ENCODE data around the gene PRAMEF14.
"Not testable (repeated sequence)": the region's sequence is repeated elsewhere in the genome, so short reads cannot be mapped to it uniquely, and the experiment has no call there.

PRAMEF14 gene

GRCh38 chr1:13347034-13347433 is at the start of gene PRAMEF14:
TSS of gene PRAMEF14 (minus strand) at chr1:13347134. CDS start at chr1:13345314, 1,820 bp downstream.
- not testable (repeated sequence) for H3K4me3 ChIP-seq; H3K27me3 ChIP-seq; H3K4me2 ChIP-seq; H3K36me3 ChIP-seq; H4K20me1 ChIP-seq; H3K9me3 ChIP-seq (replicated peaks in 1 of 11); H3K27ac ChIP-seq; H3K9ac ChIP-seq; H3K4me1 ChIP-seq

GRCh38 chr1:13395311-13395710 is 48.4 kb upstream of the PRAMEF14 start:
- not testable (repeated sequence) for H3K27me3 ChIP-seq

DNA sequence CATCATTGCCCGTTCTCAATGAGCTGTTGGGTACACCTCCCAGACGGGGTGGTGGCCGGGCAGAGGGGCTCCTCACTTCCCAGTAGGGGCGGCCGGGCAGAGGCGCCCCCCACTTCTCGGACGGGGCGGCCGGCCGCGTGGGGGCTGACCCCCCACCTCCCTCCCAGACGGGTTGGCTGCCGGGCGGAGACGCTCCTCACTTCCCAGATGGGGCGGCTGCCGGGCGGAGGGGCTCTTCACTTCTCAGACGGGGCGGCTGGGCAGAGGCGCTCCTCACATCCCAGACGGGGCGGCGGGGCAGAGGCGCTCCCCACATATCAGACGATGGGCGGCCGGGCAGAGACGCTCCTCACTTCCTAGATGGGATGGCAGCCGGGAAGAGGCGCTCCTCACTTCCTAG is 47.8 kb upstream of the PRAMEF14 start:
- not testable (repeated sequence) for H3K4me1 ChIP-seq, H3K27me3 ChIP-seq, H3K4me2 ChIP-seq, H3K9ac ChIP-seq, H3K27ac ChIP-seq, H3K36me3 ChIP-seq, H3K4me3 ChIP-seq, H4K20me1 ChIP-seq
- peaks cover 0 to 16% (median 0%) of the 10 kb centered on the region in 11 experiments; a peak in 1 of 22 replicates for H3K9me3 ChIP-seq (replicated peaks in 1 of 11)

More at GRCh38 chr1:13395311-13395710, 48.4 kb upstream of the PRAMEF14 start:
- H3K4me3 ChIP-seq, H3K9ac ChIP-seq, H3K4me2 ChIP-seq, H4K20me1 ChIP-seq, H3K36me3 ChIP-seq, H3K27ac ChIP-seq, H3K4me1 ChIP-seq: not testable (repeated sequence)
- H3K9me3 ChIP-seq (replicated peaks in 1 of 11), result peaks cover 0 to 16% (median 0%) of the 10 kb centered on the region in 11 experiments; a peak in 1 of 22 replicates

- not testable (repeated sequence) for H3K36me3 ChIP-seq, H3K27ac ChIP-seq, H3K9ac ChIP-seq, H3K4me1 ChIP-seq, H3K4me3 ChIP-seq, H3K27me3 ChIP-seq, H4K20me1 ChIP-seq, H3K4me2 ChIP-seq
- peaks cover 0 to 16% (median 0%) of the 10 kb centered on the region in 11 experiments; a peak in 1 of 22 replicates for H3K9me3 ChIP-seq (replicated peaks in 1 of 11)
These were observed 46.1 kb upstream of the PRAMEF14 start for GRCh38 chr1:13393004-13393403.

GRCh38 chr1:13389332-13389731 is 42.4 kb upstream of the PRAMEF14 start, which contains the start of gene PRAMEF17:
TSS of gene PRAMEF17 (plus strand) at chr1:13389632. CDS start at chr1:13389658, 26 bp downstream.
- H3K9ac ChIP-seq; H3K4me3 ChIP-seq; H3K27me3 ChIP-seq; H3K27ac ChIP-seq; H3K9me3 ChIP-seq (replicated peaks in 1 of 11); H3K36me3 ChIP-seq; H4K20me1 ChIP-seq; H3K4me1 ChIP-seq; H3K4me2 ChIP-seq: not testable (repeated sequence)

- H3K27me3 ChIP-seq; H3K4me2 ChIP-seq; H3K27ac ChIP-seq; H4K20me1 ChIP-seq; H3K9me3 ChIP-seq (replicated peaks in 1 of 11); H3K4me3 ChIP-seq; H3K4me1 ChIP-seq; H3K36me3 ChIP-seq; H3K9ac ChIP-seq: not testable (repeated sequence)
These were observed 33.4 kb upstream of the PRAMEF14 start for GRCh38 chr1:13380380-13380779.

- not testable (repeated sequence) for H3K27ac ChIP-seq; H3K4me3 ChIP-seq; H3K36me3 ChIP-seq; H3K9ac ChIP-seq; H3K9me3 ChIP-seq (replicated peaks in 1 of 11); H3K27me3 ChIP-seq; H3K4me1 ChIP-seq; H4K20me1 ChIP-seq; H3K4me2 ChIP-seq
These were observed 32.0 kb upstream of the PRAMEF14 start for GRCh38 chr1:13378983-13379382.

DNA sequence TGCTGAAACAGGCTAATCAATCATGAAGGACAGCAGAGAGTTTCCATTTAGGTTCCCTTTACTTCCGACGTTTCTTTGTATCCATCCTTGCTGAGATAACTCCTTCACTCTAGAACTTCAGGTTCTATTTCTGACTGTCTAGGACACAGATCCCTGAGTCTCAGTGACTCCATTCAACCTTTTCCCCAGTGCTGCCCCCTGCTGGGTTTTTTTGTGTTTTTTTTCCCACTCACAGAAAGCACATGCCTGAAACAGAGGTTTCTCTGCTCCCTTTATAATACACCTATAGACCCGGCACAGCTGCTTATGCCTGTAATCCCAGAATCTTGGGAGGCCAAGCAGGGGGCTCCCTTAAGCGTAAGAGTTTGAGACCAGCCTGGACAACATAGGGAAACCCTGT is 21.6 kb upstream of the PRAMEF14 start:
- H3K27me3 ChIP-seq; H3K4me2 ChIP-seq; H3K9ac ChIP-seq; H3K9me3 ChIP-seq (replicated peaks in 1 of 11); H3K4me3 ChIP-seq; H4K20me1 ChIP-seq; H3K4me1 ChIP-seq; H3K36me3 ChIP-seq; H3K27ac ChIP-seq: not testable (repeated sequence)

- H3K27ac ChIP-seq; H3K4me2 ChIP-seq; H3K9me3 ChIP-seq (replicated peaks in 1 of 11); H3K36me3 ChIP-seq; H3K9ac ChIP-seq; H4K20me1 ChIP-seq; H3K4me1 ChIP-seq; H3K4me3 ChIP-seq; H3K27me3 ChIP-seq: not testable (repeated sequence)
These were observed 19.6 kb upstream of the PRAMEF14 start for GRCh38 chr1:13366536-13366935.

DNA sequence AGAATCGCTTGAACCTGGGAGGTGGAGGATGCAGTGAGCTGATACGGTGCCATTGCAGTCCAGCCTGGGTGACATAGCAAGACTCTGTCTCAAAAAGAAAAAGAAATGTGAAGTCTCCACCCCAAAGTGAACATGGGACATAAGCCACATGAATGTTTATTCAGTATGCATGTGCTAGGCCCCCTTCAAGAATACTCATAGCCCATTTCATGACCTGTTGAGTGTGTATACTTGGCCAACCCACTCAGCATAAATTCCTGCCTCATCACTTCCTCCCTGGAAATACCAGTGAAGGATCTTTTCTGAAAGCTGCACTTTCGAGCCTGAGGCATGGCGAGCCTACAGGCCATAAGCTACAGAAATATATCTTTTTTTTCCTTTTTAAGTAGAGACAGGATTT is 18.0 kb upstream of the PRAMEF14 start:
- H3K4me1 ChIP-seq; H3K9me3 ChIP-seq (replicated peaks in 1 of 11); H3K27ac ChIP-seq; H3K36me3 ChIP-seq; H3K9ac ChIP-seq; H3K4me2 ChIP-seq; H3K27me3 ChIP-seq; H4K20me1 ChIP-seq; H3K4me3 ChIP-seq: not testable (repeated sequence)

DNA sequence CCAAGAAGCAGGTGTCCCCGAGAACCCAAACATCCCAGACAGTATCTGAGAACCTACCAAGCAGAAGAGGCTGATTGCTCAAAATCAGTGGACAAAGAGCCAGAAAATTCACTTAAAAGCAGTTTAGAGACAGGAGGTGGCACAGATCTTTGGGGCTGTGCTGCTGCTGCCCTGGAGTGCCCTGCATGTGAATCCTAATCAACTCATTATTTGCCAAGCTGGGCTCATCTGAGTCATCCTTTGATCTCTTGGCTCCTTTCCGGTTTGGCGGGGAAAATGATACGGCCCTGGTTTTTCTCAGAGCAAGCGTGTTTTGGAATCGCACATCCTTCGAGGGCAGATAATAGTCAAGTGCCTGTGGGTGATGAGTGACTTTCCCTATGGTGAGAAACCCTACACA is 15.4 kb upstream of the PRAMEF14 start:
- not testable (repeated sequence) for H3K9ac ChIP-seq; H3K4me1 ChIP-seq; H3K27ac ChIP-seq; H3K27me3 ChIP-seq; H3K4me2 ChIP-seq; H3K4me3 ChIP-seq; H4K20me1 ChIP-seq; H3K36me3 ChIP-seq; H3K9me3 ChIP-seq (replicated peaks in 1 of 11)

GRCh38 chr1:13356774-13357173 is 9.8 kb upstream of the PRAMEF14 start:
- H3K27ac ChIP-seq, H4K20me1 ChIP-seq, H3K4me1 ChIP-seq, H3K4me2 ChIP-seq, H3K9ac ChIP-seq, H3K4me3 ChIP-seq, H3K27me3 ChIP-seq, H3K36me3 ChIP-seq: not testable (repeated sequence)
- H3K9me3 ChIP-seq (replicated peaks in 1 of 11), result peaks cover 4 to 19% (median 12%) of the 10 kb centered on the region in 11 experiments; a peak in 20 of 22 replicates

- not testable (repeated sequence) for H3K4me2 ChIP-seq, H3K4me3 ChIP-seq, H3K4me1 ChIP-seq, H3K27ac ChIP-seq, H3K36me3 ChIP-seq, H3K9ac ChIP-seq, H3K27me3 ChIP-seq, H4K20me1 ChIP-seq
- peaks cover 4 to 20% (median 13%) of the 10 kb centered on the region in 11 experiments; a peak in 20 of 22 replicates for H3K9me3 ChIP-seq (replicated peaks in 1 of 11)
These were observed 7.5 kb upstream of the PRAMEF14 start for GRCh38 chr1:13354475-13354874.

DNA sequence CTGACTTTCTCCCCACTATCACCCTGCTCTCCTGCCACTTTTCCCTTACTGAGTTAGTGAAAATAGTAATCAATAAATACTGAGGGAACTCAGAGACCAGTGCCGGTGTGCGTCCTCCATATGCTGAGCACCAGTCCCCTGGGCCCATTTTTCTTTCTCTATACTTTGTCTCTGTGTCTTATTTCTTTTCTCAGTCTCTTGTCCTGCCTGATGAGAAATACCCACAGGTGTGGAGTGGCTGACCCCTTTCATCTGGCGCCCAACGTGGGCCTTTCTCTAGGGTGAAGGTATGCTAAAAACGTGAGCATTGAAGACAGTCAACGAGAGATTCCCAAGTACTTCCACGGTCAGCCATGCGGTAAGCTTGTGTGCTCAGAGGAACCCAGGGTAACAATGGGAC is 6.5 kb upstream of the PRAMEF14 start:
- H3K9me3 ChIP-seq (replicated peaks in 1 of 11), result peaks cover 4 to 20% (median 13%) of the 10 kb centered on the region in 11 experiments; a peak in 20 of 22 replicates
- not testable (repeated sequence) for H3K4me3 ChIP-seq, H3K9ac ChIP-seq, H3K27ac ChIP-seq, H3K27me3 ChIP-seq, H3K36me3 ChIP-seq, H4K20me1 ChIP-seq, H3K4me2 ChIP-seq, H3K4me1 ChIP-seq

DNA sequence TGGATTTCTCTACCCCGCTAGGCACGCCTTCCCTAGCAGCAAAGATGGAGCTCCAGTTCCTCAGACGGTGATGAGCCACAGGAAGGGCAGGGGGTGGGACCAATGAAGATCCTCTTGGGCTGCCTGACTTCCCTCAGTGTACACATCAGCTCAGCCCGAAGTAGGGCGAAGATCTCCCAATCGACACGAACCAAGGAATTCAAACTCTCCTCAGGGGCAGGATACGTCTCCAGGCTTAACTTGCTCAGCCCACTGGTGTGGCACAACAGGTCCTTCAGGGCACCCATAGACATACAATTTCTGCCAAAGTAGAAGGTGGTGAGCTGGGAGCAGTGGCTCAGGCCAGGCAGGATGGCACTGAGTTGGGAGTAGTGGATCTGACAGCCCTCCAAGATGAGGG is 4.4 kb downstream of the PRAMEF14 start:
- H3K27ac ChIP-seq; H3K36me3 ChIP-seq; H3K27me3 ChIP-seq; H3K4me3 ChIP-seq; H3K9me3 ChIP-seq (replicated peaks in 1 of 11); H3K9ac ChIP-seq; H3K4me1 ChIP-seq; H3K4me2 ChIP-seq; H4K20me1 ChIP-seq: not testable (repeated sequence)
